ENCODE data around the gene SGIP1.

The SGIP1 gene

DNA sequence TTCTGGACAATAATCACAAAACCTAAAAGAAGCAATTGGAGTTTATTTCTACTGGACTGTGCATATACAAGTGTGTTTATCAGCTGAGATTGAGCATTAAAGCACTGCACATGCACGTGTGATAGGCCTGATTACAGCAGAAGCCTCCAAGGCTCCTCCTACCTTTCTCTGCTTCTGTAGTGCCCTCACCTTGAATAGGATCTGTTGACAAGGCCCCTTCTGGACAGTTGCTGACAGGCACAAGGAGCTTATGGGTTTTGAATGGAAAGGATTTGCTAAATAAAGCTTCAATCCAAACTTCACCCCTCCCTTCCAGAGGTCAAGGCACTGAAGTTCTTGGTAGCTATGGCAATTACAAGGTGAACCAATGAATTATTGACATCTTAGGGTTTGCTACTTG lies 7.9 kb upstream of the SGIP1 start:
- no peak for TF ChIP-seq CTCF (IDR thresholded peaks at IDR 0.05; ENCODE audit: borderline replicate concordance, control extremely low read depth, extremely low read depth, insufficient read depth, missing control alignments)
- in situ Hi-C loops (cut with MboI; ENCODE audit: low sequenced_read_pairs, unreplicated experiment), result no loop called here
- no peak for DNase-seq (ENCODE audit: low spot score)

DNA sequence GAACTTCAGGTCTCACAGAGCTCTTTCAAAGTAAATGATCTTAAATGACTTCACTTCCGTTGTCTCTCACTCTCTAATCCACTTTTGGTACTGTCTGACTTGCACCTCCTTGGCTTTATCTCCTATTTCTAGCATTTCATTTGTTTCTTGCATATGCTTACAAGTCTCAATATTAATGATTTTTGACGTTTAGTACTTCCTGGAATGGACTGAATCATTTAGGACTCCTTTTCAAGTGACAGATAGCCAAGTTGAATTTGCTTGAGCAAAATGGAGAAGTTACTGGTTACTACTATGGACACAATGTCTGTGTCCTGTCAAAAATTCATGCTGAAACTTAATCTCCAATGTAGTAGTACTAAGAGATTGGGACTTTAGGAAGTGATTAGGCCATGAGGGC lies 7.0 kb upstream of the SGIP1 start:
- no peak for TF ChIP-seq CTCF (IDR thresholded peaks at IDR 0.05; ENCODE audit: borderline replicate concordance, control extremely low read depth, extremely low read depth, insufficient read depth, missing control alignments)
- in situ Hi-C loops (cut with MboI; ENCODE audit: low sequenced_read_pairs, unreplicated experiment), result no loop called here
- no peak for DNase-seq (ENCODE audit: low spot score)

DNA sequence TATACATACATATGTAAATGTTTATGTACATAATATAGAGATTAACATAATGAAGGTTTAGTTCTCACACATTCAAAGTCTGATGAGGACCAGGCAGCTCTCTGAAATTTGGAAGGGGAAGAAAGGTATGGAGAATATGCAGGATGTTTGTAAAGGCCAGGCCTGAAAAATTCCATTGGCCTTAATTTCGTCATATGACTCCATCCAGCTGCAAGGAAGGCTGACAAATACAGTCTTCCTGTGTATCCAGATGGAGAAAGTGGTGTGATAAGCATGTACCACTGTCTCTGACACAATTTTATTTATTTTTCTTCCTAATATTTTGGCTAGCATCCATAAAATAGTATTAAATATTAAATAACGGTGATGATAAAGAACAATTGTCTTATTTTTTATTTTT lies 6.3 kb upstream of the SGIP1 start:
- in situ Hi-C loops (cut with MboI; ENCODE audit: low sequenced_read_pairs, unreplicated experiment), result no loop called here
- no peak for DNase-seq (ENCODE audit: low spot score)
- TF ChIP-seq CTCF (IDR thresholded peaks at IDR 0.05; ENCODE audit: borderline replicate concordance, control extremely low read depth, extremely low read depth, insufficient read depth, missing control alignments), result no peak

- no peak for TF ChIP-seq CTCF (IDR thresholded peaks at IDR 0.05; ENCODE audit: borderline replicate concordance, control extremely low read depth, extremely low read depth, insufficient read depth, missing control alignments)
- DNase-seq (ENCODE audit: low spot score), result no peak
- in situ Hi-C loops (cut with MboI; ENCODE audit: low sequenced_read_pairs, unreplicated experiment), result no loop called here
Measured at GRCh38 chr1:66528580-66528979, 5.4 kb upstream of the SGIP1 start.

DNA sequence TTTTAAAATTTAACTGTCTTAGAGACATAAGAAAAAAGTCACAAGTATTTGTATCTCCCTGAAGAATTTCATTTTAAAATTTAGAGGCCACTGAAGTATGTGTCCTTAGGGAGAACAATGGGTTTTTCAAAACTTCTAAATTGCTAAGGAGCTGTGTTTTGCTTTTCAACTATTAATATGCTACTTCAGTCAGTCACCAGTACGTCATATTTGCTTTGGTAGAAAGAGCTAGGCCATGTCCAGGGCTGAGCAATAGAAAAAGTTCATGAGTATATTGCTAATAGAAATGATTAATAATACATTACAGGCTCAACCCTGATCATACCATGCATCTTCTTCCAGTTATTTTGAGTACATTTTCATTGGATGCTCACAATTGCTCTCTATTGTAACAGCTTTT lies 1.7 kb upstream of the SGIP1 start:
- in situ Hi-C loops (cut with MboI; ENCODE audit: low sequenced_read_pairs, unreplicated experiment), result no loop called here
- TF ChIP-seq CTCF (IDR thresholded peaks at IDR 0.05; ENCODE audit: borderline replicate concordance, control extremely low read depth, extremely low read depth, insufficient read depth, missing control alignments), result no peak
- no peak for DNase-seq (ENCODE audit: low spot score)

GRCh38 chr1:66532798-66533783 lies 862 bp upstream of the SGIP1 start:
- peak; percentile 30 for DNase-seq (ENCODE audit: low spot score)
- in situ Hi-C loops (cut with MboI; ENCODE audit: low sequenced_read_pairs, unreplicated experiment), result no loop called here
- no peak for TF ChIP-seq CTCF (IDR thresholded peaks at IDR 0.05; ENCODE audit: borderline replicate concordance, control extremely low read depth, extremely low read depth, insufficient read depth, missing control alignments)

Measured in GM13976 (cell line).